H1 (cell line): ENCODE results near the gene DET1. TPM values are rescaled to one million over a fixed set of nuclear protein-coding genes. Genes with fewer than 3 reads are reported as not detected.

ENCODE experiments used
- CTCF ChIA-PET: fragments of 300-600 bp; sonication (Branson Sonifier 250); formaldehyde crosslinking; loops from one replicate; lab custom pipeline; 2021; ENCODE audit not compliant: partially characterized antibody; lab: Charles Lee
- POLR2A ChIA-PET: fragments of 300-600 bp; sonication (Branson Sonifier 250); formaldehyde crosslinking; loops from one replicate; lab custom pipeline; 2021; ENCODE audit warnings: inconsistent platforms; ENCODE audit not compliant: partially characterized antibody; lab: Charles Lee
- DNase-seq, 2 experiments: peaks; one replicate each; pipeline versions ENCODE4 v3.0.0 to v3.0.0-alpha.2; 2010 to 2022; ENCODE audit warnings: low spot score in 2 of 2, low read depth in 1 of 2, mixed read lengths in 1 of 2
- FAIRE-seq: peaks from 2 replicates; lab custom pipeline; 2011; peaks lifted over from hg19 to GRCh38; lab: Jason Lieb, UNC
- H2AFZ ChIP-seq: 2 replicates; pipeline ENCODE4 v1.8.1; 2012; ENCODE audit warnings: low read length, inconsistent platforms
- H2AK5ac ChIP-seq: 2 replicates; pipeline ENCODE4 v1.6.1; 2013; ENCODE audit warnings: low read depth, low read length
- H2BK120ac ChIP-seq: replicated peaks from 2 replicates; pipeline ENCODE3; 2013; ENCODE audit warnings: low read depth, low read length, inconsistent platforms
- H2BK12ac ChIP-seq: 2 replicates; pipeline ENCODE4 v1.6.1; 2013; ENCODE audit warnings: low read depth, low read length
- H2BK15ac ChIP-seq: 2 replicates; pipeline ENCODE4 v1.6.1; 2013; ENCODE audit warnings: low read length
- H2BK20ac ChIP-seq: 2 replicates; pipeline ENCODE4 v1.6.1; 2013; ENCODE audit warnings: low read length
- H2BK5ac ChIP-seq: 2 replicates; pipeline ENCODE4 v1.6.1; 2013; ENCODE audit warnings: low read depth, low read length
- H3K14ac ChIP-seq: 2 replicates; pipeline ENCODE4 v1.6.1; 2013; ENCODE audit warnings: inconsistent platforms; ENCODE audit not compliant: insufficient read length
- H3K18ac ChIP-seq: 2 replicates; pipeline ENCODE4 v1.6.1; 2013; ENCODE audit warnings: low read length; ENCODE audit errors: extremely low read depth
- H3K23ac ChIP-seq: 2 replicates; pipeline ENCODE4 v1.6.1; 2013; ENCODE audit warnings: inconsistent platforms; ENCODE audit not compliant: insufficient read length
- H3K23me2 ChIP-seq: 2 replicates; pipeline ENCODE4 v1.6.1; 2013; ENCODE audit warnings: low read depth, low read length
- H3K27ac ChIP-seq: 2 replicates; pipeline ENCODE4 v1.6.1; 2011; ENCODE audit warnings: low read depth, low read length, inconsistent platforms
- H3K27me3 ChIP-seq, 4 experiments: replicated peaks in 1 of 4; 1 replicate in 1 of 4; 2 replicates in 3 of 4; pipeline versions ENCODE4 v1.6.1 to v1.8.1; 2011 to 2013; ENCODE audit warnings: low read length in 3 of 4, mild to moderate bottlenecking in 3 of 4, inconsistent platforms in 2 of 4, mixed read lengths in 2 of 4, moderate library complexity in 1 of 4; ENCODE audit not compliant: control insufficient read depth in 3 of 4, insufficient read depth in 3 of 4; ENCODE audit errors: extremely low read depth in 1 of 4
- H3K36me3 ChIP-seq, 4 experiments: 2 replicates each; pipeline versions ENCODE4 v1.6.1 to v1.8.1; 2011 to 2013; ENCODE audit warnings: mild to moderate bottlenecking in 4 of 4, low read length in 3 of 4, moderate library complexity in 2 of 4, control low read depth in 1 of 4, inconsistent platforms in 1 of 4; ENCODE audit not compliant: insufficient read depth in 4 of 4, control insufficient read depth in 2 of 4
- H3K4ac ChIP-seq: replicated peaks from 2 replicates; pipeline ENCODE3; 2013; ENCODE audit warnings: low read length, low read depth, mixed read lengths, inconsistent platforms; ENCODE audit not compliant: insufficient read length
- H3K4me1 ChIP-seq, 4 experiments: replicated peaks in 1 of 4; 1 replicate in 1 of 4; 2 replicates in 3 of 4; pipeline versions ENCODE4 v1.6.1 to v1.8.1; 2011 to 2013; ENCODE audit warnings: low read length in 3 of 4, inconsistent platforms in 2 of 4, mixed read lengths in 1 of 4; ENCODE audit not compliant: insufficient read depth in 4 of 4, control insufficient read depth in 3 of 4
- H3K4me2 ChIP-seq, 2 experiments: 2 replicates each; pipeline versions ENCODE4 v1.6.1 to v1.8.1; 2011 to 2013; ENCODE audit warnings: low read depth in 2 of 2, low read length in 2 of 2, control low read depth in 1 of 2, inconsistent platforms in 1 of 2, mild to moderate bottlenecking in 1 of 2; ENCODE audit not compliant: insufficient read depth in 1 of 2
- H3K4me3 ChIP-seq, 4 experiments: fragments of 200-600, 300-600 bp in 1 of 4; sonication (generic), shearing (Covaris generic), sonication (Bioruptor Twin) in 1 of 4; 2 replicates each; pipeline versions ENCODE4 v1.5.1 to v1.8.1; 2011 to 2016; ENCODE audit warnings: low read length in 4 of 4, low read depth in 3 of 4, control low read depth in 2 of 4, inconsistent platforms in 2 of 4, mild to moderate bottlenecking in 2 of 4, mixed read lengths in 1 of 4, moderate library complexity in 1 of 4; ENCODE audit not compliant: insufficient read depth in 2 of 4; ENCODE audit errors: extremely low read depth in 1 of 4
- H3K56ac ChIP-seq: replicated peaks from 2 replicates; pipeline ENCODE3; 2013; ENCODE audit warnings: low read depth, mild to moderate bottlenecking, mixed read lengths, low read length, inconsistent platforms; ENCODE audit not compliant: insufficient read length
- H3K79me1 ChIP-seq: 2 replicates; pipeline ENCODE4 v1.6.1; 2013; ENCODE audit warnings: low read depth, low read length, control low read depth
- H3K79me2 ChIP-seq, 2 experiments: 2 replicates each; pipeline versions ENCODE4 v1.6.1 to v1.8.1; 2012 to 2013; ENCODE audit warnings: low read length in 2 of 2, mild to moderate bottlenecking in 2 of 2, inconsistent platforms in 1 of 2; ENCODE audit not compliant: insufficient read depth in 2 of 2, control insufficient read depth in 1 of 2
- H3K9ac ChIP-seq, 4 experiments: replicated peaks in 1 of 4; 1 replicate in 1 of 4; 2 replicates in 3 of 4; pipeline versions ENCODE4 v1.6.1 to v1.8.1; 2011 to 2013; ENCODE audit warnings: low read depth in 3 of 4, low read length in 3 of 4, control low read depth in 2 of 4, mild to moderate bottlenecking in 2 of 4, moderate library complexity in 2 of 4, inconsistent platforms in 1 of 4; ENCODE audit errors: extremely low read depth in 1 of 4
- H3K9me3 ChIP-seq, 2 experiments: 2 replicates each; pipeline versions ENCODE4 v1.6.1 to v1.8.1; 2012 to 2013; ENCODE audit warnings: mild to moderate bottlenecking in 2 of 2, moderate library complexity in 2 of 2, control low read depth in 1 of 2, inconsistent platforms in 1 of 2, low read depth in 1 of 2, low read length in 1 of 2, mixed read lengths in 1 of 2; ENCODE audit not compliant: insufficient read depth in 2 of 2
- H4K20me1 ChIP-seq, 2 experiments: replicated peaks in 1 of 2; 2 replicates each; pipeline versions ENCODE3 to v1.8.1; 2011 to 2013; ENCODE audit warnings: inconsistent platforms in 2 of 2, low read length in 2 of 2, mild to moderate bottlenecking in 1 of 2; ENCODE audit not compliant: insufficient read depth in 2 of 2, control insufficient read depth in 1 of 2
- H4K5ac ChIP-seq: 2 replicates; pipeline ENCODE4 v1.6.1; 2013; ENCODE audit warnings: low read length, low read depth, mixed read lengths, inconsistent platforms; ENCODE audit not compliant: insufficient read length
- H4K8ac ChIP-seq: 2 replicates; pipeline ENCODE4 v1.8.0; 2013; ENCODE audit warnings: mild to moderate bottlenecking, moderate library complexity, low read length, inconsistent platforms; ENCODE audit not compliant: insufficient read depth; ENCODE audit errors: extremely low read depth
- H4K91ac ChIP-seq: replicated peaks from 2 replicates; pipeline ENCODE3; 2013; ENCODE audit warnings: low read length, mixed read lengths, inconsistent platforms; ENCODE audit not compliant: insufficient read length
- ATF3 ChIP-seq: IDR thresholded peaks from 2 replicates; pipeline ENCODE4 v1.6.1; 2011; ENCODE audit warnings: low read depth, mild to moderate bottlenecking, low read length; ENCODE audit not compliant: insufficient read depth
- E2F6 ChIP-seq: IDR thresholded peaks from 2 replicates; pipeline ENCODE4 v1.6.1; 2012; ENCODE audit warnings: inconsistent platforms
- EGR1 ChIP-seq: IDR thresholded peaks from 2 replicates; pipeline ENCODE4 v1.6.1; 2011; ENCODE audit warnings: low read depth, low read length, borderline replicate concordance
- GTF2F1 ChIP-seq: IDR thresholded peaks from 2 replicates; pipeline ENCODE4 v1.6.1; 2012; ENCODE audit warnings: low read depth, low read length, improper control_type of control experiment, borderline replicate concordance
- JUND ChIP-seq: IDR thresholded peaks from 2 replicates; pipeline ENCODE4 v1.6.1; 2011; ENCODE audit warnings: mild to moderate bottlenecking, improper control_type of control experiment, low read length
- SIX5 ChIP-seq: IDR thresholded peaks from 2 replicates; pipeline ENCODE4 v1.6.1; 2011; ENCODE audit warnings: mild to moderate bottlenecking, low read depth, low read length
- SP1 ChIP-seq: IDR thresholded peaks from 2 replicates; pipeline ENCODE4 v1.6.1; 2011; ENCODE audit warnings: low read depth, low read length
- SP2 ChIP-seq: IDR thresholded peaks from 2 replicates; pipeline ENCODE4 v1.6.1; 2012; ENCODE audit warnings: mild to moderate bottlenecking, low read length, inconsistent platforms
- ZNF274 ChIP-seq: IDR thresholded peaks from 2 replicates; pipeline ENCODE4 v1.7.0; 2012; ENCODE audit warnings: low read length, borderline replicate concordance; ENCODE audit errors: extremely low read depth
- WGBS, 2 experiments: shearing (Covaris generic) in 1 of 2; methylation state at CpG; one replicate each; pipeline versions ENCODE4 v1.1.6 to v1.1.7; 2013 to 2015; ENCODE audit warnings: low lambda C conversion rate in 2 of 2, mixed read lengths in 2 of 2, inconsistent platforms in 1 of 2, low coverage in 1 of 2, missing lambda C conversion rate in 1 of 2; ENCODE audit not compliant: insufficient replicate concordance in 2 of 2, insufficient coverage in 1 of 2, insufficient read length in 1 of 2; ENCODE audit errors: extremely low coverage in 1 of 2, missing lambda C conversion rate in 1 of 2; 5-methylcytosine and 5-hydroxymethylcytosine counted together
- polyA plus RNA-seq, 7 experiments: library from polyadenylated mRNA; depleted of rRNA in 3 of 7; stranded (reverse) in 5 of 7; unstranded in 2 of 7; fragments of >200 nt in 5 of 7; fragments of 200-250 nt in 2 of 7; gene quantifications; 1 replicate in 5 of 7; 2 replicates in 1 of 7; 4 replicates in 1 of 7; pipeline versions ENCODE4 v1.2.1 to v1.2.3, GENCODE V29; 2011 to 2013; ENCODE audit warnings: missing spikeins in 2 of 7, mixed read lengths in 2 of 7
- total RNA-seq: library from RNA; stranded (reverse); fragmentation: NEBNext Ultra II Directional; extraction: Animal tissue kit (Norgen Biotek cat#: 25700); gene quantifications from 2 replicates; pipeline ENCODE4 v1.2.1, GENCODE V29; 2021

DET1 gene
- total and polyA plus RNA-seq, 2 of the 8 experiments (the other 6 are each of a cell fraction or from before 2014, with no cell fraction given) = 5.4 to 8.5 TPM

GRCh38 chr15:88529021-88529630 lies 17.4 kb downstream of the DET1 start:
- Histone ChIP-seq H4K5ac (no peak overlapping the region), H3K9ac (no peak overlapping the region), H3K79me2 (no peaks in the 10 kb centered on the region), H3K36me3 (peaks cover 0 to 23% (median 10%) of the 10 kb centered on the region in 4 experiments; a peak in 5 of 8 replicates), H2BK5ac (no peak overlapping the region), H3K4me3 (no peak overlapping the region), H3K23ac (no peak overlapping the region), H4K20me1 (no peaks in the 10 kb centered on the region), H3K4ac (no peak overlapping the region), H2AFZ (no peak overlapping the region), H2BK12ac (no peak overlapping the region), H3K4me2 (no peak overlapping the region), H3K14ac (no peak overlapping the region), H3K79me1 (no peaks in the 10 kb centered on the region), H3K56ac (no peak overlapping the region), H2BK120ac (no peak overlapping the region), H2BK15ac (no peak overlapping the region), H4K8ac (no peak overlapping the region), H3K18ac (no peak overlapping the region), H2BK20ac (no peak overlapping the region), H3K27ac (no peak overlapping the region), H2AK5ac (no peak overlapping the region), H4K91ac (no peak overlapping the region), H3K23me2 (no peaks in the 10 kb centered on the region), H3K9me3 (peaks cover 0 to 2% of the 10 kb centered on the region in 2 experiments; a peak in 1 of 4 replicates), H3K4me1 (no peaks in the 10 kb centered on the region), H3K27me3 (no peaks in the 10 kb centered on the region)
- ChIA-PET POLR2A (interaction anchor here (1.6 kb wide), 1 partner anchor 61 kb away, joined by 3 read pairs; the partner anchor contains the start of genes MRPL46 and MRPS11), CTCF (interaction anchor here (0.9 to 1.7 kb wide), 4 partner anchors 10 to 40 kb away, joined by 3 read pairs; no protein-coding TSS in a partner anchor)
- 90% methylated on average over 1 of the region's 1 CpG; no CpG with 5 or more reads in 1 of the 2 experiments for WGBS, 2 experiments
- DNase-seq = no peak
- FAIRE-seq = no peak
- TF ChIP-seq SP2 (no peak), JUND (no peak), GTF2F1 (no peak), E2F6 (no peak), EGR1 (no peak), SIX5 (no peak), ATF3 (no peak), ZNF274 (no peak), SP1 (no peak)
